Cardiac fibroblast (primary cell): ENCODE measurements around the gene HNRNPA1L2.
A peak's percentile ranks its signal among the peaks of the same experiment; 100 is the strongest.
"Not testable (repeated sequence)": the region's sequence is repeated elsewhere in the genome, so short reads cannot be mapped to it uniquely, and the experiment has no call there.

Experiments used
- DNase-seq, 2 donors: peaks; one replicate each; pipeline versions ENCODE4 v3.0.0 to v3.0.0-alpha.2; 2010; ENCODE audit warnings: low read depth in 2 of 2
- H3K4me3 ChIP-seq, 2 donors: replicated peaks in 1 of 2; 1 replicate in 1 of 2; 2 replicates in 1 of 2; pipeline ENCODE4 v1.5.1; 2011; ENCODE audit warnings: low read depth in 2 of 2, low read length in 2 of 2, mild to moderate bottlenecking in 2 of 2, moderate library complexity in 1 of 2
- CTCF ChIP-seq: IDR thresholded peaks from one replicate; pipeline ENCODE4 v1.5.1; 2011; ENCODE audit warnings: low read depth, mild to moderate bottlenecking, low read length, inconsistent platforms

Gene HNRNPA1L2

GRCh38 chr13:52609013-52609606, 33.1 kb upstream of the HNRNPA1L2 start:
- H3K4me3 ChIP-seq, result not testable (repeated sequence)
- peak; percentile 67 to 72 for DNase-seq

- H3K4me3 ChIP-seq, DNase-seq: not testable (repeated sequence)
These were observed 32.1 kb upstream of the HNRNPA1L2 start for GRCh38 chr13:52610158-52610557.

GRCh38 chr13:52615134-52615801, 27.0 kb upstream of the HNRNPA1L2 start:
- no peak overlapping the region for H3K4me3 ChIP-seq
- no peak for DNase-seq

GRCh38 chr13:52615812-52616211, 26.4 kb upstream of the HNRNPA1L2 start:
- no peak for TF ChIP-seq CTCF
- H3K4me3 ChIP-seq, result no peak overlapping the region
- no peak for DNase-seq

More at GRCh38 chr13:52615134-52615801, 27.0 kb upstream of the HNRNPA1L2 start:
- no peak for TF ChIP-seq CTCF

GRCh38 chr13:52617070-52618060, 24.9 kb upstream of the HNRNPA1L2 start:
- peak overlapping the region; percentile 88 to 90 for H3K4me3 ChIP-seq

GRCh38 chr13:52631083-52631690, 11.0 kb upstream of the HNRNPA1L2 start:
- not testable (repeated sequence) for H3K4me3 ChIP-seq, DNase-seq

More at GRCh38 chr13:52617070-52618060, 24.9 kb upstream of the HNRNPA1L2 start:
- no peak for TF ChIP-seq CTCF
- peak; percentile 89 for DNase-seq

GRCh38 chr13:52638666-52639328, 3.4 kb upstream of the HNRNPA1L2 start:
- no peak overlapping the region for H3K4me3 ChIP-seq
- no peak for TF ChIP-seq CTCF
- no peak for DNase-seq
